ENCODE results near the gene CAMK1D.
A peak's percentile ranks its signal among the peaks of the same experiment; 100 is the strongest.

DNA sequence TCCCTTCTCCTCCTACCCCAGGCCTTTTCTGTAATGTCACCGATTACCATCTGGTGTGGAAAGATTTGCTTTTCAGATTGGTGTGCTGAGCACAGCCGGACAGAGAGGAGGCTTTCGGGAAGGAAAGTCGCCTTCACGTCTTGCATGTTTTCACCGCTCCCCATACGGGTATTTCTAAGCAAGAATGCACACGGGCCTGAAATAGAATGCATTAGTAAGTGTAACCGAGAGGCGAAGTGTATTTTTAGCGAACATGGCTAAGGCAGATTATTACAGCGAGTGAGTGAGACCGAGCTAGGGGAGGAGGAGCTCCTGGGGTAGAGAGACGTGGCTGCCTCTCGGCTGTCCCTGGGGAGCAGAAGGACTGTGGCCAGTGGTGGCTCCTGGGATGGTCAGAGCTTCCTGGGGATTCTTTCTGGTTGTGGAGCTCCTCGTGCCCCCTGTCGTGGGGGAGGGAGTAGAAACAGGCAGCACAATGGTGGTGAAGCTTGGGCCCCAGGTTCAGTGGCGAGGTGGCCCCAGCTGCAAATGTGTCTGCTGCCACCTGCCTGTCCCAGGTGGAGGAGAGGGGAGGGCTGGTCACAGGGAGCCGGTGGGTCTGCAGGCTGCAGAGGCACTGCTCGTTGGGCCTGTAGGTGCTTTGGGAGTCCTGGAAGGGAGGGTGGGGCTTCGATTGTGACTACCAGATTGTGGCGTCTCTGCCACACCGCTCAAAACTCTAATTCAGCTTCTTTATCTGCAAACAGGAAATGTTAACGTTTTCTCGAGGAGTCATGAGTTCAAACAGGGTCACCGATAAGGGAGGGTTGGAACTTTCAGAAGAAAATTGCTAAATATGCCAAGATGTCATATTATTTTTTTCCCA, 135.8 kb downstream of the CAMK1D start:
- TF ChIP-seq, protein P1, sequence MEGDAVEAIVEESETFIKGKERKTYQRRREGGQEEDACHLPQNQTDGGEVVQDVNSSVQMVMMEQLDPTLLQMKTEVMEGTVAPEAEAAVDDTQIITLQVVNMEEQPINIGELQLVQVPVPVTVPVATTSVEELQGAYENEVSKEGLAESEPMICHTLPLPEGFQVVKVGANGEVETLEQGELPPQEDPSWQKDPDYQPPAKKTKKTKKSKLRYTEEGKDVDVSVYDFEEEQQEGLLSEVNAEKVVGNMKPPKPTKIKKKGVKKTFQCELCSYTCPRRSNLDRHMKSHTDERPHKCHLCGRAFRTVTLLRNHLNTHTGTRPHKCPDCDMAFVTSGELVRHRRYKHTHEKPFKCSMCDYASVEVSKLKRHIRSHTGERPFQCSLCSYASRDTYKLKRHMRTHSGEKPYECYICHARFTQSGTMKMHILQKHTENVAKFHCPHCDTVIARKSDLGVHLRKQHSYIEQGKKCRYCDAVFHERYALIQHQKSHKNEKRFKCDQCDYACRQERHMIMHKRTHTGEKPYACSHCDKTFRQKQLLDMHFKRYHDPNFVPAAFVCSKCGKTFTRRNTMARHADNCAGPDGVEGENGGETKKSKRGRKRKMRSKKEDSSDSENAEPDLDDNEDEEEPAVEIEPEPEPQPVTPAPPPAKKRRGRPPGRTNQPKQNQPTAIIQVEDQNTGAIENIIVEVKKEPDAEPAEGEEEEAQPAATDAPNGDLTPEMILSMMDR (IDR thresholded peaks at IDR 0.05; ENCODE audit: low read depth, low read length, poor library complexity, severe bottlenecking) = peak; percentile 47
- TF ChIP-seq EZH2phosphoT487 (IDR thresholded peaks at IDR 0.05; ENCODE audit: borderline replicate concordance, low read length) = no peak

All from DOHH2 (cell line).